GM23248 (cell line): Measurements from ENCODE around the gene TBRG4.

Source experiments
- EZH2 ChIP-seq: fragments of 200-600 bp; sonication (generic); IDR thresholded peaks from 2 replicates; pipeline ENCODE4 v1.6.1; 2018; ENCODE audit warnings: antibody characterized with exemption, mild to moderate bottlenecking; ENCODE audit not compliant: insufficient read depth, poor library complexity, severe bottlenecking
- EZH2phosphoT487 ChIP-seq: fragments of 200-600 bp; sonication (generic); IDR thresholded peaks from 2 replicates; pipeline ENCODE4 v1.6.1; 2018; ENCODE audit warnings: antibody characterized with exemption, moderate library complexity, mild to moderate bottlenecking, low read depth; ENCODE audit not compliant: insufficient read depth

- TF ChIP-seq EZH2 (no peak), EZH2phosphoT487 (no peak)
Measured at GRCh38 chr7:45114926-45115325, 3.4 kb upstream of the TBRG4 start.
